GM12878 (cell line): ENCODE measurements around the gene SSR1. TPM values are rescaled to one million over a fixed set of nuclear protein-coding genes. Genes with fewer than 3 reads are reported as not detected.
"Not testable (repeated sequence)": the region's sequence is repeated elsewhere in the genome, so short reads cannot be mapped to it uniquely, and the experiment has no call there.

Experiments
- ATAC-seq: fragments of 200-7000 bp; cut with Tn5 transposase; 3 replicates; pipeline ENCODE4 v1.9.1; 2020; ENCODE audit warnings: mild to moderate bottlenecking, moderate library complexity
- BruUV-seq: library from RNA; stranded (reverse); fragments of 400-500 nt; replicated peaks from 2 replicates; lab custom pipeline; 2021; lab: Mats Ljungman, UMichigan
- CTCF ChIA-PET: fragments of 300-600 bp; sonication (Branson Sonifier 250); formaldehyde crosslinking; extraction: SDS; loops from one replicate; lab custom pipeline; 2021; ENCODE audit warnings: inconsistent platforms; lab: Yijun Ruan, JAX
- POLR2A ChIA-PET: fragments of 350-600 bp; formaldehyde crosslinking; extraction: SDS; loops from one replicate; lab custom pipeline; 2021; ENCODE audit warnings: inconsistent platforms; lab: Charles Lee
- RAD21 ChIA-PET: fragments of 300-600 bp; sonication (Branson Sonifier 250); formaldehyde crosslinking; loops from one replicate; lab custom pipeline; 2023; ENCODE audit warnings: antibody characterized with exemption; ENCODE audit not compliant: unreplicated experiment; lab: Charles Lee
- SMC1A ChIA-PET: fragments of 300-600 bp; sonication (Branson Sonifier 250); formaldehyde crosslinking; loops from one replicate; lab custom pipeline; 2023; ENCODE audit not compliant: unreplicated experiment, uncharacterized antibody; lab: Charles Lee
- DNase-seq: peaks from one replicate; pipeline ENCODE4 v3.0.0-alpha.2; 2011; ENCODE audit warnings: low read depth, low spot score
- FAIRE-seq: peaks from 3 replicates; lab custom pipeline; 2011; peaks lifted over from hg19 to GRCh38; lab: Jason Lieb, UNC
- H2AFZ ChIP-seq: 2 replicates; pipeline ENCODE4 v1.6.0; 2011; ENCODE audit warnings: low read depth, low read length, control low read depth; ENCODE audit not compliant: control insufficient read depth
- H3K27ac ChIP-seq: 2 replicates; pipeline ENCODE4 v1.5.1; 2011; ENCODE audit warnings: control low read depth; ENCODE audit not compliant: control insufficient read depth, insufficient read depth
- H3K27me3 ChIP-seq, 2 experiments: replicated peaks in 1 of 2; 2 replicates each; pipeline versions ENCODE4 v1.6.0 to v1.6.1; 2011; ENCODE audit warnings: low read length in 1 of 2; ENCODE audit not compliant: control insufficient read depth in 2 of 2, insufficient read depth in 2 of 2
- H3K36me3 ChIP-seq, 2 experiments: 2 replicates each; pipeline ENCODE4 v1.5.1; 2011; ENCODE audit warnings: low read length in 1 of 2; ENCODE audit not compliant: control insufficient read depth in 2 of 2, insufficient read depth in 2 of 2
- H3K4me1 ChIP-seq: 2 replicates; pipeline ENCODE4 v1.6.1; 2011; ENCODE audit warnings: mild to moderate bottlenecking, low read length, moderate library complexity, mixed read lengths; ENCODE audit not compliant: control insufficient read depth, insufficient read depth
- H3K4me2 ChIP-seq: 2 replicates; pipeline ENCODE4 v1.6.0; 2011; ENCODE audit warnings: control low read depth; ENCODE audit not compliant: control insufficient read depth, insufficient read depth
- H3K4me3 ChIP-seq: fragments of 200-600 bp; sonication (generic); 2 replicates; pipeline ENCODE4 v1.5.1; 2016
- H3K79me2 ChIP-seq: 2 replicates; pipeline ENCODE4 v1.6.0; 2011; ENCODE audit warnings: low read length; ENCODE audit not compliant: control insufficient read depth, insufficient read depth
- H3K9ac ChIP-seq: 2 replicates; pipeline ENCODE4 v1.8.0; 2011; ENCODE audit warnings: low read length, control low read depth, mixed read lengths; ENCODE audit not compliant: control insufficient read depth, insufficient read depth
- H3K9me3 ChIP-seq: replicated peaks from 3 replicates; pipeline ENCODE4 v1.5.1; 2011; ENCODE audit warnings: mild to moderate bottlenecking, low read length; ENCODE audit not compliant: control insufficient read depth, insufficient read depth
- H4K20me1 ChIP-seq: 2 replicates; pipeline ENCODE4 v1.6.0; 2011; ENCODE audit not compliant: control insufficient read depth, insufficient read depth
- EED ChIP-seq: sonication (generic); IDR thresholded peaks from 2 replicates; pipeline ENCODE4 v1.6.1; 2016; ENCODE audit warnings: antibody characterized with exemption, low read depth
- IKZF1 ChIP-seq: fragments of 450-650 bp; conservative IDR thresholded peaks from 2 replicates; pipeline ENCODE4 v1.6.1; 2017; ENCODE audit warnings: antibody characterized with exemption, mild to moderate bottlenecking
- IKZF2 ChIP-seq, 2 experiments: fragments of 450-650 bp; IDR thresholded peaks; 2 replicates each; pipeline ENCODE4 v1.6.1; 2017; ENCODE audit warnings: mild to moderate bottlenecking in 2 of 2, moderate library complexity in 2 of 2
- NRF1 ChIP-seq: conservative IDR thresholded peaks from 2 replicates; pipeline ENCODE4 v1.6.1; 2011; ENCODE audit warnings: mild to moderate bottlenecking, low read depth, low read length, improper control_type of control experiment
- PAX5 ChIP-seq: IDR thresholded peaks from 2 replicates; pipeline ENCODE4 v1.6.1; 2011; ENCODE audit warnings: low read depth, low read length, borderline replicate concordance
- PAX8 ChIP-seq: fragments of 450-650 bp; IDR thresholded peaks from 2 replicates; pipeline ENCODE4 v1.6.1; 2017; ENCODE audit warnings: mild to moderate bottlenecking, moderate library complexity
- TCF12 ChIP-seq: IDR thresholded peaks from 2 replicates; pipeline ENCODE4 v1.6.1; 2011; ENCODE audit warnings: low read depth, mild to moderate bottlenecking, low read length
- YBX1 ChIP-seq: fragments of 450-650 bp; IDR thresholded peaks from 2 replicates; pipeline ENCODE4 v1.6.1; 2016; ENCODE audit warnings: antibody characterized with exemption
- ZNF274 ChIP-seq: IDR thresholded peaks from one replicate; pipeline ENCODE4 v1.8.0; 2011; ENCODE audit not compliant: insufficient read length, insufficient read depth
- ZNF687 ChIP-seq: fragments of 450-650 bp; IDR thresholded peaks from 2 replicates; pipeline ENCODE4 v1.6.1; 2017; ENCODE audit warnings: mild to moderate bottlenecking, moderate library complexity
- WGBS: methylation state at CpG from one replicate; pipeline ENCODE4 v1.1.6; 2016; ENCODE audit warnings: low lambda C conversion rate; ENCODE audit not compliant: insufficient replicate concordance, insufficient coverage; ENCODE audit errors: missing lambda C conversion rate; 5-methylcytosine and 5-hydroxymethylcytosine counted together
- in situ Hi-C: fragments of 300-500 bp; cut with MboI; formaldehyde crosslinking; loops from 9 replicates; pipeline ENCODE4 v1.14.3; 2018; ENCODE audit warnings: mixed read lengths
- intact Hi-C: fragments of 100-400 bp; cut with micrococcal nuclease; formaldehyde crosslinking; loops from one replicate; pipeline ENCODE4 v1.14.2; 2022; ENCODE audit not compliant: unreplicated experiment
- polyA plus RNA-seq, 11 experiments: library from polyadenylated mRNA; depleted of rRNA in 4 of 11; unstranded in 6 of 11; stranded (reverse) in 5 of 11; fragments of >200 nt; fragmentation: Nextera tagmentation in 4 of 11; fragmentation: Illumina TruSeq in 1 of 11; extraction: Ambion mirVana in 4 of 11; extraction: Trizol in 1 of 11; gene quantifications; 1 replicate in 1 of 11; 2 replicates in 10 of 11; pipeline versions ENCODE4 v1.2.1 to v1.2.3, GENCODE V29; 2011 to 2016; ENCODE audit warnings: inconsistent platforms in 2 of 11, missing spikeins in 2 of 11, low read depth in 1 of 11
- total RNA-seq, 4 experiments: library from RNA; depleted of rRNA in 3 of 4; stranded (reverse); fragments of >200 nt in 3 of 4; fragmentation: Illumina TruSeq in 1 of 4; extraction: Trizol in 1 of 4; gene quantifications; 2 replicates each; pipeline versions ENCODE4 v1.2.1 to v1.2.3, GENCODE V29; 2013 to 2021
- TF ChIP-seq, protein P1 (sequence below): fragments of 450-650 bp; IDR thresholded peaks from 2 replicates; pipeline ENCODE4 v1.6.1; 2017; ENCODE audit warnings: mild to moderate bottlenecking, low read depth, inconsistent platforms; ENCODE audit not compliant: poor library complexity, severe bottlenecking

Gene SSR1
- total and polyA plus RNA-seq, 10 of the 15 experiments (the other 5 are each of a cell fraction or from before 2014, with no cell fraction given), result 42.0 to 209 (median 128) TPM

- BruUV-seq, H3K9me3 ChIP-seq, H3K4me2 ChIP-seq, H2AFZ ChIP-seq, H3K36me3 ChIP-seq, H3K4me3 ChIP-seq, in situ Hi-C loops, intact Hi-C loops, H3K27ac ChIP-seq, H4K20me1 ChIP-seq, H3K79me2 ChIP-seq, H3K9ac ChIP-seq, H3K27me3 ChIP-seq, DNase-seq, FAIRE-seq, POLR2A ChIA-PET, ATAC-seq: not testable (repeated sequence)
- peaks cover 24% of the 10 kb centered on the region for H3K4me1 ChIP-seq
- ChIA-PET CTCF (interaction anchor here (1.2 to 5.9 kb wide), 16 partner anchors 9 to 341 kb away, joined by 3 to 92 read pairs (median 9); partner anchors contain the start of genes CAGE1 and RIOK1), RAD21 (interaction anchor here (0.7 to 3.6 kb wide), 9 partner anchors 58 to 598 kb away, joined by 3 to 28 read pairs (median 5); no protein-coding TSS in a partner anchor), SMC1A (interaction anchor here (0.7 to 5.3 kb wide), 14 partner anchors 9 to 598 kb away, joined by 3 to 84 read pairs (median 4); partner anchors contain the start of genes CAGE1 and RIOK1)
- 75% methylated on average over 8 of the region's 8 CpGs for WGBS
Measured at GRCh38 chr6:7274525-7274924, 38.5 kb downstream of the SSR1 start.

DNA sequence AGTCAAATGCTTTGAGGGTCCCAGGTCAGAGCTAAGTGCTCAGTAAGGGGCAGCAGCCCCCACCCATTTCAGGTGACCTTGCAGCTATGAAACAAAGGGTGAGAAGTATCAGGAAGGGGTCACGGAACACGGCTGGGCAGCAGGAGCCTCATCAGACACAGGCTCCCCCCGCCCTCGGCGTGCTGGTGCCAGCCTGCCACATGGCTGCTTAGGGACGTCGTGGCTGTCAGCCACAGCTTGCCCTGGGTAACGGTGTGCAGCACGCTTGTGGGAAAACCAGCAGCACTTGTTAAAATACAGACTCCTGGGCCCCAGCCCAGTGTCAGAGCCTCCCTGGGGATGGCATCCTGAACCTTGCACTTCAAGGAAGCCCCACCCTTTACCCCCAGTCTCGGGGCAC lies 39.3 kb downstream of the SSR1 start:
- no peaks in the 10 kb centered on the region for H3K36me3 ChIP-seq
- H3K79me2 ChIP-seq, result no peaks in the 10 kb centered on the region
- 50% methylated on average over 10 of the region's 10 CpGs for WGBS
- peaks cover 21% of the 10 kb centered on the region for H3K4me1 ChIP-seq
- no peak overlapping the region for H3K4me2 ChIP-seq
- ChIA-PET POLR2A (no interaction called here), CTCF (interaction anchor here (1.4 to 5.9 kb wide), 5 partner anchors 10 to 342 kb away, joined by 3 to 92 read pairs (median 10); partner anchors contain the start of genes CAGE1 and RIOK1), RAD21 (no interaction called here), SMC1A (interaction anchor here (1.0 to 5.3 kb wide), 2 partner anchors 9 to 341 kb away, joined by 4 to 84 read pairs; no protein-coding TSS in a partner anchor)
- intact Hi-C loops (no loop called here), in situ Hi-C loops (no loop called here)
- ATAC-seq, result no peak
- FAIRE-seq, result no peak
- no peak overlapping the region for H3K27ac ChIP-seq
- no peaks in the 10 kb centered on the region for H3K27me3 ChIP-seq
- no peak overlapping the region for H3K9ac ChIP-seq
- no peaks in the 10 kb centered on the region for H3K9me3 ChIP-seq
- H4K20me1 ChIP-seq, result no peaks in the 10 kb centered on the region
- no peak overlapping the region for H2AFZ ChIP-seq
- no peak overlapping the region for H3K4me3 ChIP-seq
- DNase-seq, result no peak
- BruUV-seq, result no TSS peak
- TF ChIP-seq IKZF2 (IDR thresholded peaks at IDR 0.05) (no peak), NRF1 (no peak), ZNF274 (no peak), PAX5 (no peak), TCF12 (no peak), IKZF1 (no peak), ZNF687 (no peak), PAX8 (no peak), EED (no peak), YBX1 (no peak)
- TF ChIP-seq, protein P1, sequence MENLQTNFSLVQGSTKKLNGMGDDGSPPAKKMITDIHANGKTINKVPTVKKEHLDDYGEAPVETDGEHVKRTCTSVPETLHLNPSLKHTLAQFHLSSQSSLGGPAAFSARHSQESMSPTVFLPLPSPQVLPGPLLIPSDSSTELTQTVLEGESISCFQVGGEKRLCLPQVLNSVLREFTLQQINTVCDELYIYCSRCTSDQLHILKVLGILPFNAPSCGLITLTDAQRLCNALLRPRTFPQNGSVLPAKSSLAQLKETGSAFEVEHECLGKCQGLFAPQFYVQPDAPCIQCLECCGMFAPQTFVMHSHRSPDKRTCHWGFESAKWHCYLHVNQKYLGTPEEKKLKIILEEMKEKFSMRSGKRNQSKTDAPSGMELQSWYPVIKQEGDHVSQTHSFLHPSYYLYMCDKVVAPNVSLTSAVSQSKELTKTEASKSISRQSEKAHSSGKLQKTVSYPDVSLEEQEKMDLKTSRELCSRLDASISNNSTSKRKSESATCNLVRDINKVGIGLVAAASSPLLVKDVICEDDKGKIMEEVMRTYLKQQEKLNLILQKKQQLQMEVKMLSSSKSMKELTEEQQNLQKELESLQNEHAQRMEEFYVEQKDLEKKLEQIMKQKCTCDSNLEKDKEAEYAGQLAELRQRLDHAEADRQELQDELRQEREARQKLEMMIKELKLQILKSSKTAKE, result no peak
